ENCODE results near the gene NDUFB10.

Gene NDUFB10

DNA sequence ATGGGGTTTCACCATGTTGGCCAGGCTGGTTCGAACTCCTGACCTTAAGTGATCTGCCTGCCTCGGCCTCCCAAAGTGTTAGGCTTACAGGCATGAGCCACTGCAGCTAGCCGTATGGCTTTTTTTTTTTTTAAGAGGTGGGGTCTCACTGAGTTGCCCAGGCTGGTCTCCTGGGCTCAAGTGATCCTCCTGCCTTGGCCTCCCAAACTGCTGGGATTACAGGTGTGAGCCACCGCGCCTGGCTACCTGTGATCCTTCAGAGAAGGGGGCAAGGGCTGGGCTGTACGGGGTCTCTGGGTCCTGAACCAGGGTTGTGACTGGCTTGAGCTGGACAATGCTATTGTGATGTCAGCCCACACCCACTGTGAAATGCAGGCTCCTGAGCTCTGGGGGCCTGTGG is 7.1 kb downstream of the NDUFB10 start, which contains the start of gene RNF151:
RNF151 (plus strand) TSS at position 397 of the 400 bp plus-strand sequence. CDS start 26 bp downstream, outside the sequence.
- DNase-seq, result no peak

DNA sequence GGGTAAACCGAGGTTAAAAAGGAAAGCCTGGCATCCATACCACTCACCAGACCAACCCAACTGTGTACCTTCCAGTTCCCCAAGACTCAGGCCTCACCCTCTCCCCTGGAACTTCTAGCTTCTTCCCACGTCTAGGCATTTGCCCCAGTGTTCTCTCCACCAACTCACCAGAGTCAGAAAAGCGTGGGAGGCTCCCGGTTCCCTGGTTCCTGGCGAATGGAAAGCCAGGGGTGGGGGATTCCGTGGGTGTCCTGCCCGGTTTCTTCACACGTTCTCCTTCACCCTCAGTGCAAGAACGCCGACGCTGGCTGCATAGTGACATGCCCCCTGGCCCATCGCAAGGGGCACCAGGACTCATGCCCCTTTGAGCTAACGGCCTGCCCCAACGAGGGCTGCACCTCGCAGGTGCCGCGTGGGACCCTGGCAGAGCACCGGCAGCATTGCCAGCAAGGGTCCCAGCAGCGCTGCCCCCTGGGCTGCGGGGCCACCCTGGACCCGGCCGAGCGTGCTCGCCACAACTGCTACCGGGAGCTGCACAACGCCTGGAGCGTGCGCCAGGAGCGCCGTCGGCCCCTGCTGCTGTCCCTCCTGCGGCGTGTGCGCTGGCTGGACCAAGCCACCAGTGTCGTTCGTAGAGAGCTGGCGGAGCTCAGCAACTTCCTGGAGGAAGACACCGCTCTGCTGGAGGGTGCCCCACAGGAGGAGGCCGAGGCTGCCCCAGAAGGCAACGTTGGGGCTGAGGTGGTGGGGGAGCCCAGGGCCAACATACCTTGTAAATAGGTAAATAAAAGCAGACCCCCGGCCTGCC is 9.0 kb downstream of the NDUFB10 start:
- DNase-seq, result no peak

- DNase-seq, result peak; percentile 25 to 97 (median 88)
Measured at GRCh38 chr16:1971796-1972489, 12.6 kb downstream of the NDUFB10 start, which contains the start of gene TBL3. TSS of gene TBL3 (plus strand) at chr16:1972053. CDS start at chr16:1972165, 112 bp downstream.

DNA sequence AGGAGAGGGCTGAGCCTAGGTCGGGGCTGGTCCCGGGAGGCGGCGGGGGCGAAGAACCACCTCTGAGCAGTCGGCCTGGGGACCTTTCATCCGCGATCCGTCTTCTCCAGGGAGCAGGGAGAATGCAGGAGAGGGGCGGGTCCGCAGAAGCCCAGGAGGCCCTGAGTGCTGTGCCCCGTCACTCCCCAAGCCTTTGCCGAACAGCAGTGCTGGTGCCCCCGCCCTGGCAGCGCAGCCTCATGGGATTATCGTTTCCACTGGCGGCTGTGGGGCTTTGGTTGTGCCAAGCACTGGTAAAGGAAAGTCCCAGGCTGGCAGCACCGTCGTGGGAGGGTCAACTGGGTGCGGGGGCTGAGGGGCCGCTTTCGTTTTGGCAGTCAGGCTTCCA is 13.1 kb downstream of the NDUFB10 start:
- no peak for DNase-seq

DNA sequence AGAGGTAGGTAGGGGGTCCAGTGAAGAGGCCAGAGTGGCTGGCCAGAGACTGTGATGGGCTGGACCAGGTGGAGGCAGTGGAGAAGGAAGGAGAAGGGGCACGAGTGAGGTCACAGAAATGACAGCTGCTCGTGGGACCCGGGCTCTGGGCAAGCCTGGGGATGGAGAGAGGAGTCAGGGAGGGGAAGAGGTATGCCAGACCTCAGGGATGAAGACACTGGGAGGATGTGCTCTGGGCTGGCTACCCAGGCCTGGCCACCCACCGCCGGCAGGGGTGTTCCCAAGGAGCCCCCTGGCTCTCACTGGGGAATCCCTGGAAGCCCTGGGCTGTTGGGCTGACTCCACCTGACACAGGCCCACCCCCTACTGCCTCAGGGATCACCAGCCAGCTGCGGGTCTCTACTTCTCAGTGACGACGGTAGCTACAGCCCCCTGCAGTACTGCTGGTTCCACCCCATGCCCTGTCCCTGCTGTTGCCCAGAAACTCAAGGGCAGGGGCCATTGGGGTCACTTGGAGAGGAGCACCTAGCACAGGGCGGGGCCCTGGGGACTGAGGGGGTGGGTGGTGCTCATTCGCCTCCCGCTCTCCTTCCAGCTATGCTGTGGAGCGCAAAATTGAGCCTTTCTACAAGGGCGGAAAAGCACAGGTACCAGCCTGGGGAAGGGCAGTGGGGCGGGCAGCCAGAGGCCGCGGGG is 14.3 kb downstream of the NDUFB10 start:
- no peak for DNase-seq

DNA sequence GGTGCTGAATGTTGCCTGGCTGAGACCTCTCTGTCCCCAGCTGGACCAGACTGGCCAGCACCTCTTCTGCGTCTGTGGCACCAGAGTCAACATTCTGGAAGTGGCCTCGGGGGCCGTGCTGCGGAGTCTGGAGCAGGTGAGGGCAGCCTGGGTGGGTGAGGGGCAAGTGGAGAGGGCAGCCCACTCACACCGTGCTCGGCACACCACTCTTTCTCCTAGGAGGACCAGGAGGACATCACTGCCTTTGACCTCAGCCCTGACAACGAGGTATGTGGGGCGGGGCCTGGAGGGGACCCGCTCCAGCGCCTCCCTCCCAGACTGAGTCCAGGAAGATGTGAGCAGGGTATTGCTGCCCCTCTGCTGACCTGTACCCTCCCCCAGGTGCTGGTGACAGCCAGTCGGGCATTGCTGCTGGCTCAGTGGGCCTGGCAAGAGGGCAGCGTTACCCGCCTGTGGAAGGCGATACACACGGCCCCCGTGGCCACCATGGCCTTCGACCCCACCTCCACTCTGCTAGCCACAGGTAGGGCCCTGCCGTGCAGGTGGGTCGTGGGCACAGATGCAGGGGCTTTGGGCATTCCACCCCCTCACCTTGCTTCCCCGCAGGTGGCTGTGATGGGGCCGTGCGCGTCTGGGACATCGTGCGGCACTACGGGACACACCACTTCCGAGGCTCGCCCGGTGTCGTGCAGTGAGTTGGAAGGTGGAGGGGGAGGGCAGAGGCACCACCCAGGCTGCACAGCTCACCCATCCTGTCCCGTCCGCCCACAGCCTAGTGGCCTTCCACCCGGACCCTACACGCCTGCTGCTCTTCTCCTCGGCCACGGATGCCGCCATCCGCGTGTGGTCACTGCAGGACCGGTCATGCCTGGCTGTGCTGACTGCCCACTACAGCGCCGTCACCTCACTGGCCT is 15.1 kb downstream of the NDUFB10 start:
- no peak for DNase-seq

DNA sequence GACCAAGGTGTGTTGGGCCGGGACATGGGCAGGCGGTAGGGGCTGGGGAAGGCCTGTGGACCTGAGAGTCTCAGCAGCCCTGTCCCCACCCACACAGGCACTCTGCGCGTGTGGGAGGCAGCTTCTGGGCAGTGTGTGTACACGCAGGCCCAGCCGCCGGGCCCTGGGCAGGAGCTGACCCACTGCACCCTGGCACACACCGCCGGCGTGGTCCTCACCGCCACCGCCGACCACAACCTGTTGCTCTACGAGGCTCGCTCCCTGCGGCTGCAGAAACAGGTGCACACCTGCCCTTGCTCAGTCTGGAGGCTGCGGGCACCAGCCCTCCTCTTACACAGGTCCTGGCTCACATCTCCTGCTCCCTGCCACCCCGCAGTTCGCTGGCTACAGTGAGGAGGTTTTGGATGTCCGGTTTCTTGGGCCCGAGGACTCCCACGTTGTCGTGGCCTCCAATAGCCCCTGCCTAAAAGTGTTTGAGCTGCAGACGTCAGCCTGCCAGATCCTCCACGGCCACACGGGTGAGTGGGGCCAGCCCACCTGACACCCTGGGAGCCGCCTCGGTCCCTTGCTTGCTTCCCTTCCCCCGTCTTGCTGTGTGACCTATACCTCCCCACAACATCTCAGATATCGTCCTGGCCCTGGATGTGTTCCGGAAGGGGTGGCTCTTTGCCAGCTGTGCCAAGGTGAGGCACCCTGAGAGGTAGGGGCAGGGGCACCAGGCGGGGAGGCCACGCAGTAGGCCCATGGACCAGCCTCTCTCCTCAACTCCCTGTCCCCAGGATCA is 16.3 kb downstream of the NDUFB10 start:
- no peak for DNase-seq

GRCh38 chr16:1976216-1976520 is 16.8 kb downstream of the NDUFB10 start:
- no peak for DNase-seq

GRCh38 chr16:1976951-1977874 is 17.9 kb downstream of the NDUFB10 start:
- no peak for DNase-seq

DNA sequence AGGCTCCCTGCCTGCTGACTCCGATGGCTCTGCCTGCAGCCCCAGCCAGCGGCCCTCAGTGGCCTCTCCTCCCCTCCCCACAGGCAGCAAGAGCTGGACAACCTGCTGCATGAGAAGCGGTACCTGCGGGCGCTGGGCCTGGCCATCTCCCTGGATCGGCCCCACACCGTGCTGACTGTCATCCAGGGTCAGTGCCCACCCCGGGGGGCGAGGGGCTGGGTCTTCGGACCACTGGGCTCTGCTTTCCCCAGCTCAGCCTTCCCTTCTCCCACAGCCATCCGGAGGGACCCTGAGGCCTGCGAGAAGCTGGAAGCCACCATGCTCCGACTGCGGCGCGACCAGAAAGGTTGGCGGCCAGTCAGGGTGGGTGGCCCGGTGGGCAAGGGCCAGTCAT is 18.5 kb downstream of the NDUFB10 start:
- no peak for DNase-seq

- DNase-seq, result no peak
Measured at GRCh38 chr16:1978476-1979120, 19.3 kb downstream of the NDUFB10 start.

DNA sequence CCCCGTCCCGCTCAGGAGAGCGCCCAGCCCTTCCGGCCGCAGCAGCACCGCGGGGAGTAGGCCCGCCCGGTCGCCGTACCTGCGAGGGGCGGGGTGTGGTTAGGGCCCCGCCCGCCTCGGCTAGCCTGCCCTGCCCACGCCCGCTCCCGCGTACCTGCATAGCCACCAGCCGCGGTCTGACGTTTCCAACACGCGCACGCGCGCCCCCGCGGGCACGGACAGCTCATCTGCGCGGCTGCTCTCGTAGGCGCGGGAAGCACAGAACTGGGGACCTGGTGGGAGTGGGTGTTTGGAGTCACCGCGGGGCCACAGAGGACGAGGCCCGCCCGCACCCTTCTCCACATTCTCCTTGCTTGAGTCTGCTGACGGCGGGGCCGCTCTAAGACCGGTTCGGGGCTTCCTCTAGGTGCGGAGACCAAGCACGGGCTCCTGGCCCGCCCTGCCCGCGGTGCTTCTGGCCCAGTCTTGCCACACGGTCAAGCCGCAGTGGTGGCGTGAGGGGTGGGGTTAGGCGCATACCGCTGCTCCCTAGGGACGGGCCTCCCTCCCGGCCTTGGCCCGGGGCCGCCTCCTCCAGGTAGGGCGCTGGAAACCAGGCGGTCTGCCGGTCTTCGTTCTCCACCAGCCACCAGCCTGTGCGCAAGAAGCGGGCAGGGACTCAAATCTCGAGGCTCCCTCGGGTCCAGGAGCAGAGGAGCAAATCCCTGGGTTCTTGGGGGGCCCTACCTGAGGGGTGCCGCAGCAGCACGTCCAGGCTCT is 20.1 kb downstream of the NDUFB10 start:
- DNase-seq, result no peak

- DNase-seq, result peak in 2 of 56 donors; percentile 7 to 14
Measured at GRCh38 chr16:1980030-1980769, 20.9 kb downstream of the NDUFB10 start.

DNA sequence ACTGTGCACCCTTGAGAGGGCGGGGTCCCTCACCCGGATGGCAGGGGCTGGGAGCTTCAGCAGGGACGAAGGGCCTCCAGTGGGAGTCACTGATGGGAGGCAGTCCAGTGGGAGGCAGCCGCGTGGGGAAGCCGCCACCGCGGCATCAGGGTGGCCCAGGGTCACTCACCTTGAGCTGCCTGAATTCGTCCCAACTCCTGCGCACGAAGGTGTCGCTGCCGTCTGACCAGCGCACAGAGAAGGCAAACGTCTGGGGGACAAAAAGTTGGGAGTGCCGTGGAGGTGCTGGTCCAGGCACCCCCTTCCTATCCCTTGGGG is 21.4 kb downstream of the NDUFB10 start:
- no peak for DNase-seq

DNA sequence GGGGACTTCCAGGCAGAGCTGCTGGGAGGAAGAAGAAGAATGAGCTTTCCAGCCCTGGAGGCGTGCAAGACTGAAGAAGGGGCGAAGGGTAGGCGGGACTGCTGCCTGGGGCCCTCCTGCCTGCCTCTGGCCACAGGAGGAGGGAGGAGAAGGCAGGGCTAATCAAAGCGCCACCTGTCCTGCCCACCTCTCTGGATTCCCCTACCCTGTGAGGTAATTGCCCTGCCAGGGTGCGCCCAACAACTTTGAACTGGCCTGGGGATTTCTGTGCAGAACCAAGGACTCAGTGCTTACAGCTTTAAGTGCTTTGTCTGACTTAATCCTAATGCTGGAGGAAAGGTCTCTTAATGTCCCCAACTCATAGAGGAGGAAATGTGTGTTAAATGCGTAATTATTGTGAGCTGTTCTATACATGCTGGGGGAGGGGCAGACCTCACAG is 22.1 kb downstream of the NDUFB10 start, which contains the start of gene NOXO1:
NOXO1 (minus strand) TSS at position 72 of the 439 bp plus-strand sequence. CDS start 290 bp downstream, outside the sequence.
- DNase-seq, result no peak

DNA sequence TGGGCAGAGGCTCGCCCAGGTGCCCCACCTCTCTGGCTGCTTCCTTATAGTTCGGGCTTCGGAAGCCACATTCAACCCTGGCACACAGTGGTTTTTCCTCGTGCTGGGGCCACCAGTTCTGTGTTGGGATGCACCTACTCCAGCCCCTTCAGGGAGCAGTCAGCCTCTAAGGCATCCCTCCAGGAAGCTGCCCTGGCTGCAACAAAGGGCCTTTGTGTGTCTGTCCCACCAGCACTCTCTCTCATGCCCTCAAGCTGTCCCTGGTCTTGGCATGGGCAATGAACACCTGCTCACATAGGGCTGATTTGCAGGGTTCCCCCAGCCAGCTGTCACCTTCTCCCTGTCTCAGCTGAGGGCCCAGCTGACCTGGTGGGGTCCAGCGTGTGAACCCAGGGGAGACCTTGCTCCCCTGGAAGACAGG is 22.7 kb downstream of the NDUFB10 start:
- peak in 20 of 56 donors; percentile 11 to 57 (median 34) for DNase-seq

DNA sequence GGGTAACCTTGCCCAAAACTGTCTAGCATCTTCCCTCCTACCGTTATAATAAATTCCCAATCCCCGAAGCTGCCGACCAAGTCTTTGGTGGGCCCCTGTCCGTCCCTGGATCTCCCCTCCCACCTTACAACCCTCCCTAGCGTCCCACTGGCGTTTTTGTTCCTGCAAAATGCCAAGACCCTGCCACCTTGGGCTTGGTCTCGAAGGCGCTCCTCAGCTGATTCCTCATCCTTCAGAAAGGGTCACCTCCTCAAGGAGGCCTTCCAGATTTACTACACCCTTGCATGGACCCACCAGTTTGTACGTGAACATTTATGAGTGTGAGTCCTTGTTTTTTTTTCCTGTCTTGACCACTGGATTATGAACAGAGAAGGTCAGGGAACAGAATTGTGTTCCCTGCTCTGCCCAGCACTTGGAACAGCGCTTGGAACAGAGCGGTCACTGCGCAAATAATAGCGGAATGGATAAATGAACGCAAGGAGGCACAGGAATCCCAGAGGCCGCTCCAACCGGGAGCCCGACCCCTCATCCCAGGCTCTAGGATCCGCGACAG is 23.7 kb downstream of the NDUFB10 start:
- DNase-seq, result no peak
